GM06990 (cell line): ENCODE data around the gene SAMMSON.

Source experiments
- DNase-seq: peaks from one replicate; pipeline ENCODE4 v3.0.0-alpha.2; 2011; ENCODE audit not compliant: insufficient read length; ENCODE audit errors: extremely low read depth
- H3K27me3 ChIP-seq: replicated peaks from 2 replicates; pipeline ENCODE4 v1.6.0; 2011; ENCODE audit warnings: low read length; ENCODE audit not compliant: control insufficient read depth, insufficient read depth
- H3K36me3 ChIP-seq: 2 replicates; pipeline ENCODE4 v1.5.1; 2011; ENCODE audit warnings: low read length; ENCODE audit not compliant: control insufficient read depth, insufficient read depth
- H3K4me3 ChIP-seq: replicated peaks from 2 replicates; pipeline ENCODE4 v1.5.1; 2011; ENCODE audit warnings: low read depth, mild to moderate bottlenecking, control low read depth, low read length
- CTCF ChIP-seq: IDR thresholded peaks from 2 replicates; pipeline ENCODE4 v1.5.1; 2011; ENCODE audit warnings: low read length, control low read depth, mild to moderate bottlenecking, inconsistent platforms; ENCODE audit not compliant: insufficient read depth, poor library complexity, severe bottlenecking

SAMMSON gene

GRCh38 chr3:69986419-69986818, 13.1 kb upstream of the SAMMSON start:
- Histone ChIP-seq H3K27me3 (no peaks in the 10 kb centered on the region), H3K36me3 (no peaks in the 10 kb centered on the region), H3K4me3 (no peak overlapping the region)
- no peak for TF ChIP-seq CTCF
- no peak for DNase-seq

- no peaks in the 10 kb centered on the region for H3K27me3 ChIP-seq
- H3K36me3 ChIP-seq, result no peaks in the 10 kb centered on the region
- no peak overlapping the region for H3K4me3 ChIP-seq
- DNase-seq, result no peak
- TF ChIP-seq CTCF, result no peak
Observed at GRCh38 chr3:69987833-69988232, 11.7 kb upstream of the SAMMSON start.

GRCh38 chr3:69993757-69994156, 5.8 kb upstream of the SAMMSON start:
- H3K27me3 ChIP-seq, result no peaks in the 10 kb centered on the region
- H3K4me3 ChIP-seq, result no peak overlapping the region
- DNase-seq, result no peak
- no peak for TF ChIP-seq CTCF
- no peaks in the 10 kb centered on the region for H3K36me3 ChIP-seq

GRCh38 chr3:69994919-69995318, 4.6 kb upstream of the SAMMSON start:
- no peak for TF ChIP-seq CTCF
- DNase-seq, result no peak
- Histone ChIP-seq H3K4me3 (no peak overlapping the region), H3K27me3 (no peaks in the 10 kb centered on the region), H3K36me3 (no peaks in the 10 kb centered on the region)

- H3K36me3 ChIP-seq, result no peaks in the 10 kb centered on the region
- H3K27me3 ChIP-seq, result no peaks in the 10 kb centered on the region
- H3K4me3 ChIP-seq, result no peak overlapping the region
- no peak for DNase-seq
- TF ChIP-seq CTCF, result no peak
Observed at GRCh38 chr3:69997631-69998307, 1.8 kb upstream of the SAMMSON start.

- H3K36me3 ChIP-seq, result no peaks in the 10 kb centered on the region
- no peak for DNase-seq
- H3K27me3 ChIP-seq, result no peaks in the 10 kb centered on the region
- H3K4me3 ChIP-seq, result no peak overlapping the region
- no peak for TF ChIP-seq CTCF
Observed at GRCh38 chr3:69998759-69999139, 784 bp upstream of the SAMMSON start.
